ENCODE data around the gene ZC3H12D.

DNA sequence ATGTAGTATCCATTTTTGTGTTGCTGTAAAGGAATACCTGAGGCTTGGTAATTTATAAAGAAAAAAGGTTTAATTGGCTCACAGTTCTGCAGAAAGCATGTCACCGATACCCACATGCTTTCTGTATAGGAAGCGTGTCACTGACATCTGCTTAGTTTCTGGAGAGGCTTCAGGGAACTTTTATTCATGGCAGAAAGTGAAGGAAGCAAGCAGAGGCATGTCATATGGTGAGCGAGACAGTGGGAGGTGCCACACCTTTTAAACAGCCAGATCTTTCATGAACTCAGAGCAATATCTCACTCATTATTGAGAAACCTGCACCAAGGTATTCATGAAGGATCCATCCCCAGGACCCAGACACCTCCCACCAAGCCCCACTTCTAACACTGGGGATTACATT lies 81.3 kb downstream of the ZC3H12D start:
- TF ChIP-seq EZH2 (IDR thresholded peaks at IDR 0.05) (no peak), POLR2AphosphoS5 (IDR thresholded peaks at IDR 0.05; ENCODE audit: borderline replicate concordance, low read depth, low read length) (no peak), FOXP2 (optimal IDR thresholded peaks at IDR 0.05; ENCODE audit: control extremely low read depth, extremely low read length, insufficient read depth) (no peak)
